BE2C (cell line): ENCODE measurements around the gene AKR1E2.

Source experiments
- DNase-seq: peaks from one replicate; pipeline ENCODE4 v3.0.0-alpha.2; 2020
- H3K27me3 ChIP-seq: fragments of 250-450 bp; sonication (Bioruptor Pico); 2 replicates; pipeline ENCODE4 v1.5.1; 2020; ENCODE audit warnings: mild to moderate bottlenecking
- H3K36me3 ChIP-seq: fragments of 250-450 bp; sonication (Bioruptor Pico); 2 replicates; pipeline ENCODE4 v1.5.1; 2020; ENCODE audit warnings: mild to moderate bottlenecking
- H3K4me1 ChIP-seq: fragments of 250-450 bp; sonication (Bioruptor Pico); 2 replicates; pipeline ENCODE4 v1.5.1; 2020
- H3K4me3 ChIP-seq: 2 replicates; pipeline ENCODE4 v1.5.1; 2011; ENCODE audit warnings: low read depth, low read length
- H3K9me3 ChIP-seq: fragments of 250-450 bp; sonication (Bioruptor Pico); 2 replicates; pipeline ENCODE4 v1.5.1; 2020
- TF ChIP-seq, protein P1 (sequence below): IDR thresholded peaks from 2 replicates; pipeline ENCODE4 v1.5.1; 2012; ENCODE audit warnings: mild to moderate bottlenecking, low read depth, low read length

Gene AKR1E2

DNA sequence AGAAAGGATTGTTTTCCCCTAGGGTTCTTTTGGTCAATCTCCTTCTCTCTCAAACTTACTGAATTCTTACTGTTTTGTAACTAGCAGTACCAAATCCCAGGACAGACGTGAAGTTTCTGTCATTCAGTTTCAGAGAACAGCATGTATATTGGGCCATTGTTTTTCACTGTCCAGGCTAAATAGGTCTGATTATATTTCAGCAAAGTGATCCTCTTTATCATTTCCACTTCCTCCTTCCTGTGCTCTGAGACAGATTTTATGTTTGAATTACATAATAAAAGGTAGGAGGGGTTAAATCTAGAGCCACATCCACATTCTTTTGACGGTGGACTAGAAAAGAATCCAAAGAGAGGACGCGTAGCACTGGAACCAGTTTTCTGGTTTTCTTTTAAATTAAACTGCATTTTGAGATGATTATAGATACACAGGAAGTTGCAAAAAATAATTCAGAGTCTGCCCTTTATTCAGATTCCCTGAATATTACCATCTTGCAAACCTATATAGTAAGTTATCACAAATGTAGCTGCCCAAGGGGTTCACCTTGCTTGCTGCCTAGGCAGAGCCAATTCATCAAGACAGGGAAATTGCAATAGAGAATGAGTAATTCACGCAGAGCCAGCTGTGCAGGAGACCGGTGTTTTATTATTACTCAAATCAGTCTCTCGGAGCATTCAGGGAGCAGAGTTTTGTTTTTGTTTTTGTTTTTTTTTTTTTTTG is 40.1 kb downstream of the AKR1E2 start:
- peak overlapping the region; percentile 10; the same call in 1 of the 2 replicates for H3K4me3 ChIP-seq
- H3K9me3 ChIP-seq, result no peaks in the 10 kb centered on the region
- peaks cover 14% of the 10 kb centered on the region; the same call in 1 of the 2 replicates for H3K4me1 ChIP-seq
- TF ChIP-seq, protein P1, sequence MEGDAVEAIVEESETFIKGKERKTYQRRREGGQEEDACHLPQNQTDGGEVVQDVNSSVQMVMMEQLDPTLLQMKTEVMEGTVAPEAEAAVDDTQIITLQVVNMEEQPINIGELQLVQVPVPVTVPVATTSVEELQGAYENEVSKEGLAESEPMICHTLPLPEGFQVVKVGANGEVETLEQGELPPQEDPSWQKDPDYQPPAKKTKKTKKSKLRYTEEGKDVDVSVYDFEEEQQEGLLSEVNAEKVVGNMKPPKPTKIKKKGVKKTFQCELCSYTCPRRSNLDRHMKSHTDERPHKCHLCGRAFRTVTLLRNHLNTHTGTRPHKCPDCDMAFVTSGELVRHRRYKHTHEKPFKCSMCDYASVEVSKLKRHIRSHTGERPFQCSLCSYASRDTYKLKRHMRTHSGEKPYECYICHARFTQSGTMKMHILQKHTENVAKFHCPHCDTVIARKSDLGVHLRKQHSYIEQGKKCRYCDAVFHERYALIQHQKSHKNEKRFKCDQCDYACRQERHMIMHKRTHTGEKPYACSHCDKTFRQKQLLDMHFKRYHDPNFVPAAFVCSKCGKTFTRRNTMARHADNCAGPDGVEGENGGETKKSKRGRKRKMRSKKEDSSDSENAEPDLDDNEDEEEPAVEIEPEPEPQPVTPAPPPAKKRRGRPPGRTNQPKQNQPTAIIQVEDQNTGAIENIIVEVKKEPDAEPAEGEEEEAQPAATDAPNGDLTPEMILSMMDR, result no peak
- no peak for DNase-seq
- no peaks in the 10 kb centered on the region for H3K36me3 ChIP-seq
- no peaks in the 10 kb centered on the region for H3K27me3 ChIP-seq

DNA sequence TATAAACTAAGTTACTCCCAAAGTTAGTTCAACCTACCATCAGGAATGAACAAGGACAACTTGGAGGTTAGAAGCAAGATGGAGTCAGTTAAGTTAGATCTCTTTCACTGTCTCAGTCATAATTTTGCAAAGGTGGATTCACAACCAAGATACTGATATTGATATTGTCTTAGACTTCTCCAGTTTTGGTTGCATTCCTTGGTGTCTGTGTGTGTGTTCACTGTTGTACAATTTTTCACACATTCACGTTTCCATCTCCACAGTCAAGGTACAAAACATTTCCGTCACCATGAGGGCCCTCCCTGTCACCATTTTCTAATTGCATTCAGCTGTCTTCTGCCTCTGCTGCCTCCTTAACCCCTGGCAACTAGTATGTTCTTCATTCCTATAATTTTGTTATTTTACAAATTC is 41.1 kb downstream of the AKR1E2 start:
- peaks cover 14% of the 10 kb centered on the region; the same call in 1 of the 2 replicates for H3K4me1 ChIP-seq
- TF ChIP-seq, protein P1, result no peak
- no peaks in the 10 kb centered on the region for H3K36me3 ChIP-seq
- no peak for DNase-seq
- H3K9me3 ChIP-seq, result no peaks in the 10 kb centered on the region
- no peak overlapping the region for H3K4me3 ChIP-seq
- H3K27me3 ChIP-seq, result no peaks in the 10 kb centered on the region

- H3K9me3 ChIP-seq, result no peaks in the 10 kb centered on the region
- H3K27me3 ChIP-seq, result no peaks in the 10 kb centered on the region
- no peak overlapping the region for H3K4me3 ChIP-seq
- peak; percentile 32 for DNase-seq
- H3K4me1 ChIP-seq, result peaks cover 14% of the 10 kb centered on the region; the same call in 1 of the 2 replicates
- TF ChIP-seq, protein P1, result no peak
- no peaks in the 10 kb centered on the region for H3K36me3 ChIP-seq
Observed at GRCh38 chr10:4867520-4868356, 41.7 kb downstream of the AKR1E2 start.

- Histone ChIP-seq H3K27me3 (no peaks in the 10 kb centered on the region), H3K4me1 (peaks cover 14% of the 10 kb centered on the region; the same call in 1 of the 2 replicates), H3K9me3 (no peaks in the 10 kb centered on the region), H3K4me3 (no peak overlapping the region), H3K36me3 (no peaks in the 10 kb centered on the region)
- TF ChIP-seq, protein P1, result no peak
- no peak for DNase-seq
Observed at GRCh38 chr10:4868357-4868657, 42.3 kb downstream of the AKR1E2 start.

DNA sequence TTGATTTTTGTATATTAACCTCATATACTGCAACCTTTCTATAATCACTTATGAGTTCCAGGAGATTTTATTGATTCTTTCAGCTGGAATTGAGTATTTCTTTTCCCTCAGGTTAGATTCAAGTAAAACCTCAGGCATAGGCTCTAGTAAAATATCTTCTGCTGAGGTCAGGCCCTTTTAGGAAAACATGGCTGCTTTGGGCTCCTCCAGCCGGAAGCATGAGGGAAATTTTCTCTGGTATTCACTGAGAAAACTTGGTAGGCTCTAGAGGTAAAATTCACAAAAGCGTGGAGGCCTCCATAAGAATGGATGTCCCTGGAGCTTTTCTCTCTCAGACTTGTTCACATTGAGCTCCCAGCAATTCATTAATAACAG is 56.7 kb downstream of the AKR1E2 start:
- no peaks in the 10 kb centered on the region for H3K27me3 ChIP-seq
- no peaks in the 10 kb centered on the region for H3K36me3 ChIP-seq
- TF ChIP-seq, protein P1, result no peak
- no peak for DNase-seq
- no peaks in the 10 kb centered on the region for H3K9me3 ChIP-seq
- no peak overlapping the region for H3K4me3 ChIP-seq
- no peaks in the 10 kb centered on the region for H3K4me1 ChIP-seq
